ENCODE measurements around the gene TRIM73. TPM values are rescaled to one million over a fixed set of nuclear protein-coding genes. Genes with fewer than 3 reads are reported as not detected.
"Not testable (repeated sequence)": the region's sequence is repeated elsewhere in the genome, so short reads cannot be mapped to it uniquely, and the experiment has no call there.

Gene TRIM73
- polyA plus RNA-seq, 3 donors: 0.51 to 0.89 TPM; not detected in 1

DNA sequence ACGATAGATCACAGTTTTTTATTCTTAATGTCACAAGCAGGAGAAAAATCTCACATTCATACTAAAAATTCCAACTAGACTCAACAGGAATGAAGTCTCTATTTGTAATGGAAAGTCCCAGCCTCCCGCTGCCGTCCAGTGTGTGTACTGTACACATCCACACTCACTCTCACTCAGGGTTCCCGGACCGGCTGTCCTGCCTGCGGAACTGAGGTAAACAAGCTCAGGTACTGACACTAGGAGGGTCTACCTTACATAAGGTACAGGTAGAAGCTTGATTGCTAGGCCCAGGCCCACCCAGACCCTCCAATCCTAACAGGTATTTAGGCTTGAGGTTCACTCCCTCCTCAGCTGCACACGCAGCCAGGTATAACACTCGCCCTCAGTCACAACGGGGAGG lies 21.4 kb downstream of the TRIM73 start:
- H3K27me3 Mint-ChIP-seq (ENCODE audit: low read depth in 3 of 3); H3K9me3 Mint-ChIP-seq; H3K27ac Mint-ChIP-seq; H3K4me1 ChIP-seq (ENCODE audit: control insufficient read depth in 1 of 2, insufficient read depth in 2 of 2, low read length in 2 of 2); H3K27ac ChIP-seq (ENCODE audit: low read depth in 1 of 2, low read length in 2 of 2); H3K4me2 ChIP-seq (replicated peaks; ENCODE audit: extremely low read depth, low read length, poor library complexity, severe bottlenecking); H3K79me2 ChIP-seq (ENCODE audit: insufficient read depth, low read length); H3K4me1 Mint-ChIP-seq; H3K4me3 ChIP-seq (replicated peaks in 1 of 3; ENCODE audit: low read depth in 2 of 3, low read length in 3 of 3); H4K20me1 ChIP-seq (ENCODE audit: insufficient read depth, low read length); H3K4me3 Mint-ChIP-seq; H3K9ac ChIP-seq (ENCODE audit: insufficient read depth, low read length, poor library complexity, severe bottlenecking); H3K27me3 ChIP-seq (ENCODE audit: control insufficient read depth in 2 of 2, insufficient read depth in 2 of 2, low read length in 2 of 2); intact Hi-C loops (cut with micrococcal nuclease); H2AFZ ChIP-seq (ENCODE audit: insufficient read depth, low read depth, low read length, poor library complexity, severe bottlenecking); H3K9me3 ChIP-seq (replicated peaks in 1 of 2; ENCODE audit: control insufficient read depth in 1 of 2, insufficient read depth in 1 of 2, low read length in 2 of 2); DNase-seq: not testable (repeated sequence)
- no CpG with 5 or more reads among the region's 9 CpGs for WGBS (ENCODE audit: insufficient coverage)
- peaks cover 32 to 50% of the 10 kb centered on the region in 2 donors for H3K36me3 Mint-ChIP-seq
- peaks cover 18 to 34% of the 10 kb centered on the region in 2 donors for H3K36me3 ChIP-seq (replicated peaks in 1 of 2; ENCODE audit: control insufficient read depth in 1 of 2, insufficient read depth in 2 of 2, low read length in 2 of 2)

DNA sequence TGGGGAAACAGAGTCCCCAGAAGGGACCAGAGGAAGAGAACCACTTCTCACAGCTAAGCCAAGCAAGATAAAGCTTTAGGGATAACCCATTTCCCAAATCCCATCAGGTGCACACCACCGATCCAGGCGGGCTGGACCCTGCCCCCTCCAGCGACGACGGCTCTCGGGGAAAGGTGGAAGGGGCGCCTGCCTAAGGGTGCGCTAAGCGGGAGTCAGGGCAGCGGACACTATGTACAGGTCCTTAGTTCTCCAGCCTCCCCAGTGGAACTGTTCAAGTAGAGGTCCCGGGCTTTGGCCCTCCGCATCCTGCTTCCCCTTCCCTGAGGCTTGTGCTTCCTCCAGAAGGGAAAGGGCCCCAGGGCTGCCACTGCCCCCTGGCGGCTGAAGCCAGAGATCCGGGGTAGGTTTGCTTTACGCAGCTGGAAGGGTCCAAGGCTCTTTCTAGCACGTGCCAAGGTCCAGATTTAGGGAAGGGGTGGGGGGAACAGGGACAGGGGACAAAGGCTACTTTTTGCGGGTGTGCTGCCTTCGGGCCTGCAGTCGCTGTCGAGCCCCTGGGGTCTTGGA lies 22.9 kb downstream of the TRIM73 start:
- H3K27me3 ChIP-seq (ENCODE audit: control insufficient read depth in 2 of 2, insufficient read depth in 2 of 2, low read length in 2 of 2); H3K9me3 ChIP-seq (replicated peaks in 1 of 2; ENCODE audit: control insufficient read depth in 1 of 2, insufficient read depth in 1 of 2, low read length in 2 of 2); intact Hi-C loops (cut with micrococcal nuclease); H3K27me3 Mint-ChIP-seq (ENCODE audit: low read depth in 3 of 3); H3K79me2 ChIP-seq (ENCODE audit: insufficient read depth, low read length); H2AFZ ChIP-seq (ENCODE audit: insufficient read depth, low read depth, low read length, poor library complexity, severe bottlenecking); H3K4me3 ChIP-seq (replicated peaks in 1 of 3; ENCODE audit: low read depth in 2 of 3, low read length in 3 of 3); H4K20me1 ChIP-seq (ENCODE audit: insufficient read depth, low read length); H3K4me1 Mint-ChIP-seq; H3K4me2 ChIP-seq (replicated peaks; ENCODE audit: extremely low read depth, low read length, poor library complexity, severe bottlenecking); H3K4me3 Mint-ChIP-seq; DNase-seq; H3K9ac ChIP-seq (ENCODE audit: insufficient read depth, low read length, poor library complexity, severe bottlenecking); H3K4me1 ChIP-seq (ENCODE audit: control insufficient read depth in 1 of 2, insufficient read depth in 2 of 2, low read length in 2 of 2); H3K27ac ChIP-seq (ENCODE audit: low read depth in 1 of 2, low read length in 2 of 2); H3K27ac Mint-ChIP-seq; H3K9me3 Mint-ChIP-seq: not testable (repeated sequence)
- peaks cover 21 to 36% of the 10 kb centered on the region in 2 donors for H3K36me3 ChIP-seq (replicated peaks in 1 of 2; ENCODE audit: control insufficient read depth in 1 of 2, insufficient read depth in 2 of 2, low read length in 2 of 2)
- peaks cover 33 to 54% of the 10 kb centered on the region in 2 donors for H3K36me3 Mint-ChIP-seq
- WGBS (ENCODE audit: insufficient coverage): no CpG with 5 or more reads among the region's 20 CpGs

DNA sequence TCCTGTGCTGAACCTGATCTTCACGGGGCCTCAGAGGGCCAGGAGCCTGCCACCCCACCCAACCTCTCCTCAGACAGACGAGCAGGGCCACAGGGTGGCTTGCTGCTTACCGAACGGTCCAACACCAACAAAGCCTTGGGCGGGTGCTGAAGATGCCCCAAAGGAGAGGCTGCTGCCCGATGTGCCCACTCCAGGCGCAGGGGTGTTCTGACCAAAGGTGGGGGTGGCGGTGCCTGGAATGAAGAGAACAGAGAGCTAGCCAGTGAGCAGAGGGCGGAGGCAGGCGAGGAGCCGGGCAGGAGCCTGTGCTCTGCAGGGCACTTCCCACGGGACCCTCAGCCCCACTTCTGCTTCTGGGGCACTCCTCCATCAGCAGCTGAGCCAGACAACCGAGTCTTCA lies 23.8 kb downstream of the TRIM73 start:
- H3K79me2 ChIP-seq (ENCODE audit: insufficient read depth, low read length); H3K4me1 Mint-ChIP-seq; H3K27me3 Mint-ChIP-seq (ENCODE audit: low read depth in 3 of 3); H4K20me1 ChIP-seq (ENCODE audit: insufficient read depth, low read length); H3K9me3 ChIP-seq (replicated peaks in 1 of 2; ENCODE audit: control insufficient read depth in 1 of 2, insufficient read depth in 1 of 2, low read length in 2 of 2); H3K4me1 ChIP-seq (ENCODE audit: control insufficient read depth in 1 of 2, insufficient read depth in 2 of 2, low read length in 2 of 2); H3K4me2 ChIP-seq (replicated peaks; ENCODE audit: extremely low read depth, low read length, poor library complexity, severe bottlenecking); H3K4me3 ChIP-seq (replicated peaks in 1 of 3; ENCODE audit: low read depth in 2 of 3, low read length in 3 of 3); H3K27ac ChIP-seq (ENCODE audit: low read depth in 1 of 2, low read length in 2 of 2); H3K4me3 Mint-ChIP-seq; intact Hi-C loops (cut with micrococcal nuclease); H2AFZ ChIP-seq (ENCODE audit: insufficient read depth, low read depth, low read length, poor library complexity, severe bottlenecking); H3K9me3 Mint-ChIP-seq; DNase-seq; H3K27me3 ChIP-seq (ENCODE audit: control insufficient read depth in 2 of 2, insufficient read depth in 2 of 2, low read length in 2 of 2); H3K9ac ChIP-seq (ENCODE audit: insufficient read depth, low read length, poor library complexity, severe bottlenecking); H3K27ac Mint-ChIP-seq: not testable (repeated sequence)
- peaks cover 41 to 62% of the 10 kb centered on the region in 2 donors for H3K36me3 Mint-ChIP-seq
- peaks cover 29 to 42% of the 10 kb centered on the region in 2 donors for H3K36me3 ChIP-seq (replicated peaks in 1 of 2; ENCODE audit: control insufficient read depth in 1 of 2, insufficient read depth in 2 of 2, low read length in 2 of 2)
- WGBS (ENCODE audit: insufficient coverage): 100% methylated on average over 4 of the region's 13 CpGs

DNA sequence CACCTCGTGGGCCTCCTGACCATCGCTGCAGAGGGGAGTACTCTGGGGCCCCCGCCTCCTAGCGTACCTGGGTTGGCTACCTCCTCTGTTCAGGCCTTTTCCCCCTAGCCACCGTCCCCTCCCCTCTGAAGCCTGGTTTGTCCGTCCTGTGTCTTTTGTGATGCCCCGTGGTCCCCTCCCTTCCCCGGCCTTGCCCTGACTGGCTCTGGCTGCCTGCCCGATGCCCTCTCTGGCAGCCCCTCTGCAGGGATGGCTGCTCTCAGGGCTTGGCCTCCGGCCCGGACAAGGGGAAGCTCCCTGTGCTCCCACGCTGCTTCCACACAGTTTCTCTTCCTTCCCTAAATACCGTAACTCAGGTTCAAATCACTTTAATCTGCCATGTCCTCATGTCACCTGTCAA lies 24.3 kb downstream of the TRIM73 start:
- H3K9me3 Mint-ChIP-seq; intact Hi-C loops (cut with micrococcal nuclease); H3K27me3 ChIP-seq (ENCODE audit: control insufficient read depth in 2 of 2, insufficient read depth in 2 of 2, low read length in 2 of 2); H3K4me1 ChIP-seq (ENCODE audit: control insufficient read depth in 1 of 2, insufficient read depth in 2 of 2, low read length in 2 of 2); H3K9ac ChIP-seq (ENCODE audit: insufficient read depth, low read length, poor library complexity, severe bottlenecking); H3K4me3 ChIP-seq (replicated peaks in 1 of 3; ENCODE audit: low read depth in 2 of 3, low read length in 3 of 3); H3K4me3 Mint-ChIP-seq; H3K4me1 Mint-ChIP-seq; H3K4me2 ChIP-seq (replicated peaks; ENCODE audit: extremely low read depth, low read length, poor library complexity, severe bottlenecking); H3K79me2 ChIP-seq (ENCODE audit: insufficient read depth, low read length); H3K27me3 Mint-ChIP-seq (ENCODE audit: low read depth in 3 of 3); H4K20me1 ChIP-seq (ENCODE audit: insufficient read depth, low read length); H3K27ac ChIP-seq (ENCODE audit: low read depth in 1 of 2, low read length in 2 of 2); H3K9me3 ChIP-seq (replicated peaks in 1 of 2; ENCODE audit: control insufficient read depth in 1 of 2, insufficient read depth in 1 of 2, low read length in 2 of 2); DNase-seq; H2AFZ ChIP-seq (ENCODE audit: insufficient read depth, low read depth, low read length, poor library complexity, severe bottlenecking): not testable (repeated sequence)
- WGBS (ENCODE audit: insufficient coverage): 96% methylated on average over 6 of the region's 13 CpGs
- peak overlapping the region in 2 of 7 donors; percentile 23 to 35 for H3K27ac Mint-ChIP-seq
- peaks cover 46 to 67% of the 10 kb centered on the region in 2 donors for H3K36me3 Mint-ChIP-seq
- peaks cover 34 to 47% of the 10 kb centered on the region in 2 donors for H3K36me3 ChIP-seq (replicated peaks in 1 of 2; ENCODE audit: control insufficient read depth in 1 of 2, insufficient read depth in 2 of 2, low read length in 2 of 2)

All from CD14-positive monocyte (primary cell).